ENCODE measurements around the gene DAPK1. TPM values are rescaled to one million over a fixed set of nuclear protein-coding genes. Genes with fewer than 3 reads are reported as not detected.

The DAPK1 gene
- total and polyA plus RNA-seq, 11 donors: 1.0 to 52.5 (median 2.3) TPM

DNA sequence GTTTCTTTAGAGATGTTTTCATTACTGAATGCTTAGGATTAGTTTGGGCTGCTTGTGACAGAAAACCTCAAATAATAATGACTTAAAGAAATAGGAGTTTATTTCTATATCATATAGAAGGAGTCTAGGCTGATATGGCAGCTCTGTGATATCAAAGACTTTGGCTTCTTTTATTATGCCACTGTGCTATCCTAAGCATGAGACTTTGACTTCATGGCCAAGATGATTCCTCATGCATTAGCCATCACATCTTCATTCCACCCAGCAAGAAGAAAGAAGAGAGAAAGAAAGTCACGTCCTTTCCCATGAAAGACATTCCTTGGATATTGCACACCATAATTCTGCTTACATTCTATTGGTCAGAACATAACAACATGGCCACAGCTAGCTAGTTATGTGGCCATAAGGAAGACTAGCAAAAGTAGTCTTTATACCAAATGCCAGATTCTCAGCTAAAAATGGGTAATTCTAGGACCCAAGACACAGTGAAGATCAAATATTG, 76.2 kb downstream of the DAPK1 start:
- Histone ChIP-seq H3K9me3 (no peaks in the 10 kb centered on the region), H3K4me1 (peaks cover 0 to 22% (median 3%) of the 10 kb centered on the region in 12 donors), H3K27me3 (no peaks in the 10 kb centered on the region), H3K36me3 (no peaks in the 10 kb centered on the region), H3K27ac (no peak overlapping the region), H3K4me3 (no peak overlapping the region)
- no peak for TF ChIP-seq POLR2A (IDR thresholded peaks at IDR 0.05)
- TF ChIP-seq, protein P1, sequence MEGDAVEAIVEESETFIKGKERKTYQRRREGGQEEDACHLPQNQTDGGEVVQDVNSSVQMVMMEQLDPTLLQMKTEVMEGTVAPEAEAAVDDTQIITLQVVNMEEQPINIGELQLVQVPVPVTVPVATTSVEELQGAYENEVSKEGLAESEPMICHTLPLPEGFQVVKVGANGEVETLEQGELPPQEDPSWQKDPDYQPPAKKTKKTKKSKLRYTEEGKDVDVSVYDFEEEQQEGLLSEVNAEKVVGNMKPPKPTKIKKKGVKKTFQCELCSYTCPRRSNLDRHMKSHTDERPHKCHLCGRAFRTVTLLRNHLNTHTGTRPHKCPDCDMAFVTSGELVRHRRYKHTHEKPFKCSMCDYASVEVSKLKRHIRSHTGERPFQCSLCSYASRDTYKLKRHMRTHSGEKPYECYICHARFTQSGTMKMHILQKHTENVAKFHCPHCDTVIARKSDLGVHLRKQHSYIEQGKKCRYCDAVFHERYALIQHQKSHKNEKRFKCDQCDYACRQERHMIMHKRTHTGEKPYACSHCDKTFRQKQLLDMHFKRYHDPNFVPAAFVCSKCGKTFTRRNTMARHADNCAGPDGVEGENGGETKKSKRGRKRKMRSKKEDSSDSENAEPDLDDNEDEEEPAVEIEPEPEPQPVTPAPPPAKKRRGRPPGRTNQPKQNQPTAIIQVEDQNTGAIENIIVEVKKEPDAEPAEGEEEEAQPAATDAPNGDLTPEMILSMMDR (IDR thresholded peaks at IDR 0.05): no peak
- no peak for DNase-seq
- 73 to 92% (median 85%) methylated on average over 1 of the region's 1 CpG for WGBS, 4 donors
- ATAC-seq: no peak
- intact Hi-C loops (cut with DNase I): no loop called here

DNA sequence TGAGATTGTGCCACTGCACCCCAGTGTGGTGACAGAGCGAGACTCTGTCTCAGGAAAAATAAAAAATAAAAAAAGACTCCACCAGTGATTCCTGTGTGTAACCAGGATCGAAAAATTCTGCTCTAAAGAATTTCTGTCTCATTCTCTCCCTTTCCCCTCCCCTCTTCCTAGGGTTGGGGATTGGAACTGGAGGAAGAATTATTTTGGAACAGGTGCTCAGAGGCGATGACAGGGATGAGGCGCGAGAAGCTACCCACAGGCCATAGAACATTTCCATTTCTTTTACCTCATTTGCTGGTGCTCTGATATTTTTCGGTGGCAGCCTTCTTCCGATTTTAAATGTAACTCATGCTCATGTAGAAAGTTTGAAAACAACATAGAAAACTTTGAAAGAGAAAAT, 80.1 kb downstream of the DAPK1 start:
- no peaks in the 10 kb centered on the region for H3K9me3 ChIP-seq
- H3K36me3 ChIP-seq: no peaks in the 10 kb centered on the region
- intact Hi-C loops (cut with DNase I): no loop called here
- peak overlapping the region in 1 of 12 donors; percentile 50 for H3K27ac ChIP-seq
- DNase-seq (no peak), ATAC-seq (no peak)
- TF ChIP-seq, protein P1 (IDR thresholded peaks at IDR 0.05): no peak
- no peak for TF ChIP-seq POLR2A (IDR thresholded peaks at IDR 0.05)
- H3K4me3 ChIP-seq: no peak overlapping the region
- WGBS, 4 donors: 89 to 94% (median 94%) methylated on average over 7 of the region's 7 CpGs
- H3K4me1 ChIP-seq: peaks cover 0 to 39% (median 2%) of the 10 kb centered on the region in 12 donors
- no peaks in the 10 kb centered on the region for H3K27me3 ChIP-seq

DNA sequence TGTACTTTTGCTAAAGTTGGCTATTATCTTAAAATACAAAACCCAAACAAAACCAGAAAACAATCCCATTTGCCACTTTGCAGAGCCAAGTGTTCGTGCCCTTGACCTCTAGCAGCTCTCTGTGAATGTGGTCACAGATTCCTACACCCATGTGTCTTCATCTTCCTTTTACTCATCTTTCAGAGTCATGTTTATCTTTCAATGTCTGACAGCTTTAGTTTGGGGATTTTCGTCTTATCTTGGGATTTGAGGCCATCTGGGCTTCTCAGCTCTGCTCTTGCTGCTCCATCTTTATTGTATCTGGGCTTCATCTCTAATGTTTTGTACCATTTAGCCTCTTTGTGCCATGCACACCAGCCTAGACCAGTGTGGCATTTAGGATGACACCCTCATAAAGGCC, 81.0 kb downstream of the DAPK1 start:
- no peaks in the 10 kb centered on the region for H3K9me3 ChIP-seq
- ATAC-seq: no peak
- no peaks in the 10 kb centered on the region for H3K36me3 ChIP-seq
- no peak overlapping the region for H3K4me3 ChIP-seq
- no peak for TF ChIP-seq POLR2A (IDR thresholded peaks at IDR 0.05)
- TF ChIP-seq, protein P1 (IDR thresholded peaks at IDR 0.05): no peak
- no peak for DNase-seq
- intact Hi-C loops (cut with DNase I): no loop called here
- no peak overlapping the region for H3K27ac ChIP-seq
- peaks cover 0 to 39% (median 2%) of the 10 kb centered on the region in 12 donors for H3K4me1 ChIP-seq
- no peaks in the 10 kb centered on the region for H3K27me3 ChIP-seq
- WGBS, 4 donors: 82 to 86% (median 84%) methylated on average over 2 of the region's 2 CpGs

DNA sequence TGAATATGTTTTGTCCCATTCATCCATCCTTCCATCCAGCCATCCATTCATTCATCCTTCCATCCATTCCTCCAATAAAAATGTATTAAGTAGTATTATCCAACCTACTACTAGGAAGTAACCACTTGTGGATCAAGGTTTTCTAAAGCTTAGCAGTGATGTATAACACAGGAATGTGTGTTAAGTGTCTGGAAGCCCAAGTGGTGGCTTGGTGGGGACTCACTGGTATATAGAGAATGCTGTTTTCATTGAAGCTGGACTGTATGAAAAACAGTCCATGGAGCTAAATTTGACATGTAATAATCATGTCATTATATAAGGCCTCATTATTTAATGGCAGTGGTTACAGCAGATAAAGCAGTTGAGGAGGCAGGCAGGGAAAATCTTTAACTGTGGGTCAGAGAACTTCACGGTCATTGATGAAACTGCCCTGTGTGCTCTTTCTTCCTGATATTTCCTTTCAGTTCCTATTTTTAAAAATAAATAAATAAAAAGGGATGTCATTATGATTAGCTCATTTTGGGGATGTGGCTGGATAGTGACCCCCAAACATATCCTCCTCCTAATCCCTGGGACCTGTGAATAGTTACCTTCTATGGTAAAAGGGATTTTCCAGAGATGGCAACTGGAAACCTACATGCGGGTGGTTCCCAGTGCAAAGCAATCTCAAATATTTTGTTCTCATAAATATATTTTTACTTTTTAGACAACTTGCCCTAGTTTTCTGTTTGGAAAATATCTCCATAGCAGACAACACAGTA, 82.3 kb downstream of the DAPK1 start:
- no peaks in the 10 kb centered on the region for H3K27me3 ChIP-seq
- H3K27ac ChIP-seq: no peak overlapping the region
- H3K4me3 ChIP-seq: no peak overlapping the region
- no peaks in the 10 kb centered on the region for H3K36me3 ChIP-seq
- DNase-seq (no peak), ATAC-seq (no peak)
- no peaks in the 10 kb centered on the region for H3K9me3 ChIP-seq
- 87 to 96% (median 93%) methylated on average over 2 of the region's 2 CpGs for WGBS, 4 donors
- peaks cover 0 to 39% (median 2%) of the 10 kb centered on the region in 12 donors for H3K4me1 ChIP-seq
- intact Hi-C loops (cut with DNase I): no loop called here
- no peak for TF ChIP-seq POLR2A (IDR thresholded peaks at IDR 0.05)
- TF ChIP-seq, protein P1 (IDR thresholded peaks at IDR 0.05): no peak
